ENCODE data around the gene DLL4.

GRCh38 chr15:40960151-40960885 lies 31.2 kb downstream of the DLL4 start:
- TF ChIP-seq CTCF (IDR thresholded peaks at IDR 0.05) (no peak), POLR2A (IDR thresholded peaks at IDR 0.05) (no peak)

All from Peyer's patch (tissue), 4 donors.